Peyer's patch (tissue), 4 donors: ENCODE measurements around the gene CHFR. TPM values are rescaled to one million over a fixed set of nuclear protein-coding genes. Genes with fewer than 3 reads are reported as not detected.
A peak's percentile ranks its signal among the peaks of the same experiment; 100 is the strongest.

Experiments used
- DNase-seq, 3 donors: peaks; one replicate each; pipeline ENCODE4 v3.0.0-alpha.2; 2017 to 2019
- H3K27ac ChIP-seq, 4 donors: fragments of 200-600 bp; sonication (generic); one replicate each; pipeline ENCODE4 v1.5.1; 2016 to 2019
- H3K27me3 ChIP-seq, 2 donors: fragments of 200-600 bp; sonication (generic); one replicate each; pipeline ENCODE4 v1.5.1; 2019
- H3K36me3 ChIP-seq, 3 donors: fragments of 200-600 bp; sonication (generic); one replicate each; pipeline ENCODE4 v1.5.1; 2016 to 2019
- H3K4me1 ChIP-seq, 4 donors: fragments of 200-600 bp; sonication (generic); one replicate each; pipeline ENCODE4 v1.5.1; 2016 to 2019
- H3K4me3 ChIP-seq, 4 donors: fragments of 200-600 bp; sonication (generic); 1 replicate in 3 of 4; 2 replicates in 1 of 4; pipeline ENCODE4 v1.5.1; 2016 to 2019; ENCODE audit warnings: mild to moderate bottlenecking in 1 of 4
- H3K9me3 ChIP-seq, 4 donors: fragments of 200-600 bp; sonication (generic); one replicate each; pipeline ENCODE4 v1.5.1; 2016 to 2019; ENCODE audit warnings: mild to moderate bottlenecking in 1 of 4
- CTCF ChIP-seq, 6 experiments: fragments of 450-650 bp in 4 of 6; fragments of 200-600 bp in 2 of 6; sonication (generic) in 1 of 6; IDR thresholded peaks; one replicate each; pipeline ENCODE4 v1.5.1; 2017 to 2019; ENCODE audit warnings: antibody characterized with exemption in 6 of 6, mild to moderate bottlenecking in 3 of 6, moderate library complexity in 1 of 6
- POLR2A ChIP-seq, 2 donors: fragments of 450-650 bp; IDR thresholded peaks; one replicate each; pipeline ENCODE4 v1.5.1; 2017; ENCODE audit warnings: antibody characterized with exemption in 2 of 2, mild to moderate bottlenecking in 2 of 2, moderate library complexity in 2 of 2
- total RNA-seq, 4 donors: library from RNA; depleted of rRNA; stranded (reverse); fragments of >200 nt; gene quantifications; one replicate each; pipeline ENCODE4 v1.1.0, GENCODE V29; 2016

CHFR gene
- total RNA-seq, 4 donors from 2014 or later = 80.6 to 125 (median 94.7) TPM

- Histone ChIP-seq H3K27ac (no peak overlapping the region), H3K9me3 (no peaks in the 10 kb centered on the region), H3K4me3 (no peak overlapping the region), H3K27me3 (no peaks in the 10 kb centered on the region), H3K4me1 (no peaks in the 10 kb centered on the region), H3K36me3 (peaks cover 0 to 14% (median 0%) of the 10 kb centered on the region in 3 donors)
- TF ChIP-seq CTCF (IDR thresholded peaks at IDR 0.05) (no peak), POLR2A (IDR thresholded peaks at IDR 0.05) (no peak)
- no peak for DNase-seq
These were observed 52.1 kb downstream of the CHFR start for GRCh38 chr12:132835076-132836025.

- Histone ChIP-seq H3K4me1 (no peaks in the 10 kb centered on the region), H3K36me3 (peaks cover 0 to 5% (median 0%) of the 10 kb centered on the region in 3 donors), H3K4me3 (no peak overlapping the region), H3K27ac (peak overlapping the region in 1 of 4 donors; percentile 52), H3K9me3 (no peaks in the 10 kb centered on the region), H3K27me3 (no peaks in the 10 kb centered on the region)
- TF ChIP-seq POLR2A (IDR thresholded peaks at IDR 0.05) (no peak), CTCF (IDR thresholded peaks at IDR 0.05) (no peak)
- DNase-seq = peak in 1 of 3 donors; percentile 54
These were observed 53.2 kb downstream of the CHFR start for GRCh38 chr12:132834181-132834711.

- DNase-seq = no peak
- no peaks in the 10 kb centered on the region for H3K4me1 ChIP-seq
- H3K4me3 ChIP-seq = no peak overlapping the region
- no peaks in the 10 kb centered on the region for H3K27me3 ChIP-seq
- TF ChIP-seq CTCF (IDR thresholded peaks at IDR 0.05) (no peak), POLR2A (IDR thresholded peaks at IDR 0.05) (no peak)
- peaks cover 0 to 5% (median 0%) of the 10 kb centered on the region in 3 donors for H3K36me3 ChIP-seq
- H3K27ac ChIP-seq = no peak overlapping the region
- H3K9me3 ChIP-seq = no peaks in the 10 kb centered on the region
These were observed 54.1 kb downstream of the CHFR start for GRCh38 chr12:132833341-132833740.

- no peak for DNase-seq
- Histone ChIP-seq H3K4me3 (no peak overlapping the region), H3K27ac (no peak overlapping the region), H3K36me3 (peaks cover 0 to 7% (median 0%) of the 10 kb centered on the region in 3 donors), H3K9me3 (no peaks in the 10 kb centered on the region), H3K27me3 (no peaks in the 10 kb centered on the region), H3K4me1 (peaks cover 0 to 14% (median 4%) of the 10 kb centered on the region in 4 donors)
- no peak for TF ChIP-seq POLR2A (IDR thresholded peaks at IDR 0.05)
- no peak for TF ChIP-seq CTCF (IDR thresholded peaks at IDR 0.05)
These were observed 55.6 kb downstream of the CHFR start for GRCh38 chr12:132831771-132832170.

GRCh38 chr12:132828706-132829534 lies 58.5 kb downstream of the CHFR start, which contains the start of gene GOLGA3:
GOLGA3 (minus strand) TSS chr12:132828869; CDS start chr12:132822128, 6,741 bp downstream.
- Histone ChIP-seq H3K4me1 (peaks cover 0 to 23% (median 6%) of the 10 kb centered on the region in 4 donors), H3K36me3 (peaks cover 0 to 29% (median 0%) of the 10 kb centered on the region in 3 donors), H3K9me3 (no peaks in the 10 kb centered on the region), H3K27ac (peak within 1 kb of the TSS; percentile 92 to 97 (median 97)), H3K4me3 (peak within 1 kb of the TSS; percentile 80 to 98 (median 84)), H3K27me3 (no peaks in the 10 kb centered on the region)
- no peak for TF ChIP-seq CTCF (IDR thresholded peaks at IDR 0.05)
- TF ChIP-seq POLR2A (IDR thresholded peaks at IDR 0.05) = peak; percentile 57 to 68
- peak; percentile 94 to 98 (median 97) for DNase-seq
